Gastrocnemius medialis (tissue), 4 donors: Measurements from ENCODE around the gene HSD11B2.

ENCODE experiments used
- POLR2A ChIP-seq, 2 donors: fragments of 450-650 bp; IDR thresholded peaks; one replicate each; pipeline ENCODE4 v1.6.1; 2017; ENCODE audit warnings: antibody characterized with exemption in 2 of 2, mild to moderate bottlenecking in 2 of 2, moderate library complexity in 2 of 2
- TF ChIP-seq, protein P1 (sequence below), 5 experiments: fragments of 450-650 bp in 3 of 5; fragments of 200-600 bp in 2 of 5; sonication (generic) in 2 of 5; IDR thresholded peaks in 4 of 5; conservative IDR thresholded peaks in 1 of 5; 1 replicate in 4 of 5; 2 replicates in 1 of 5; pipeline ENCODE4 v1.5.1; 2016 to 2019; ENCODE audit warnings: antibody characterized with exemption in 5 of 5, mild to moderate bottlenecking in 3 of 5, moderate library complexity in 3 of 5

DNA sequence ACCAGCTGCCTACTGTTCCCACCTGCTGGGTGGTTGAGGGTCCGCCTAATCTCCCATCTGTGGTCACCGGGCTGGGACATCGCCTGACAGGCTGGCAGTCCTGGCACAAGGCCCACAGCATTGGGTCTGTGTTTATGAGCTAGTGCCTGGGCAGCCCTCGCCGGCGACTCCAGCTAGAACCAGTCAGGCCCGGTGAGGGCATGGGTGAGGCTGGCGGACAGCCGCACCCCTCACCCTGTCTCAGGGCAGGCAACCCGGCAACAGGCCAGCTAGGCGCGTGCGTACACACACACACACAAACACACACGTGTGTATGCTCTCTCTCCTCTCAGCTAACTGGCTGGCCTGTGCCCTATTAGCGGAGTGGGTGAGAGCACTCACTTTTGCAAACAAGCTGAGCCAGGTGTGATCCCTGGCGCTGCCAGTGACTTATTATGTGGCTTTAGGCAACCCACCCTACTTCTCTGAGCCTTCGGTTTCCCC, 10.4 kb downstream of the HSD11B2 start:
- TF ChIP-seq POLR2A (IDR thresholded peaks at IDR 0.05), result no peak
- TF ChIP-seq, protein P1, sequence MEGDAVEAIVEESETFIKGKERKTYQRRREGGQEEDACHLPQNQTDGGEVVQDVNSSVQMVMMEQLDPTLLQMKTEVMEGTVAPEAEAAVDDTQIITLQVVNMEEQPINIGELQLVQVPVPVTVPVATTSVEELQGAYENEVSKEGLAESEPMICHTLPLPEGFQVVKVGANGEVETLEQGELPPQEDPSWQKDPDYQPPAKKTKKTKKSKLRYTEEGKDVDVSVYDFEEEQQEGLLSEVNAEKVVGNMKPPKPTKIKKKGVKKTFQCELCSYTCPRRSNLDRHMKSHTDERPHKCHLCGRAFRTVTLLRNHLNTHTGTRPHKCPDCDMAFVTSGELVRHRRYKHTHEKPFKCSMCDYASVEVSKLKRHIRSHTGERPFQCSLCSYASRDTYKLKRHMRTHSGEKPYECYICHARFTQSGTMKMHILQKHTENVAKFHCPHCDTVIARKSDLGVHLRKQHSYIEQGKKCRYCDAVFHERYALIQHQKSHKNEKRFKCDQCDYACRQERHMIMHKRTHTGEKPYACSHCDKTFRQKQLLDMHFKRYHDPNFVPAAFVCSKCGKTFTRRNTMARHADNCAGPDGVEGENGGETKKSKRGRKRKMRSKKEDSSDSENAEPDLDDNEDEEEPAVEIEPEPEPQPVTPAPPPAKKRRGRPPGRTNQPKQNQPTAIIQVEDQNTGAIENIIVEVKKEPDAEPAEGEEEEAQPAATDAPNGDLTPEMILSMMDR (IDR thresholded peaks at IDR 0.05 in 4 of 5, conservative IDR thresholded peaks at IDR 0.05 in 1 of 5), result no peak
